AG04450 (cell line): ENCODE results near the gene PPP4R1. TPM values are rescaled to one million over a fixed set of nuclear protein-coding genes. Genes with fewer than 3 reads are reported as not detected.

Source experiments
- CTCF ChIA-PET: fragments of 300-600, 350-600 bp; formaldehyde crosslinking; extraction: SDS; loops from one replicate; lab custom pipeline; 2022; ENCODE audit warnings: antibody characterized with exemption, inconsistent platforms; lab: Charles Lee
- POLR2A ChIA-PET: fragments of 350-600 bp; formaldehyde crosslinking; extraction: SDS; loops from one replicate; lab custom pipeline; 2021; ENCODE audit warnings: antibody characterized with exemption, inconsistent platforms; lab: Yijun Ruan, JAX
- DNase-seq: peaks from one replicate; pipeline ENCODE4 v3.0.0-alpha.2; 2011; ENCODE audit warnings: low read depth, low spot score
- H3K27ac ChIP-seq: one replicate; pipeline ENCODE4 v1.5.1; 2012; ENCODE audit warnings: low read depth, low read length, control low read depth
- H3K27me3 ChIP-seq: one replicate; pipeline ENCODE4 v1.6.0; 2012; ENCODE audit warnings: low read length; ENCODE audit not compliant: control insufficient read depth, insufficient read depth
- H3K4me3 ChIP-seq: 2 replicates; pipeline ENCODE4 v1.5.1; 2011; ENCODE audit warnings: mild to moderate bottlenecking, low read depth, low read length, control low read depth
- H3K9me3 ChIP-seq: 2 replicates; pipeline ENCODE4 v1.5.1; 2012; ENCODE audit warnings: low read length; ENCODE audit not compliant: control insufficient read depth, insufficient read depth
- CTCF ChIP-seq: IDR thresholded peaks from 2 replicates; pipeline ENCODE4 v1.5.1; 2011; ENCODE audit warnings: low read depth, low read length, control low read depth, inconsistent platforms
- polyA plus RNA-seq: library from polyadenylated mRNA; depleted of rRNA; stranded (reverse); fragments of >200 nt; gene quantifications from 2 replicates; pipeline ENCODE4 v1.2.3, GENCODE V29; 2011

PPP4R1 gene
- polyA plus RNA-seq, 1 experiment = 101 TPM

- no peak for TF ChIP-seq CTCF
- CTCF ChIA-PET = no interaction called here
- DNase-seq = no peak
- Histone ChIP-seq H3K27ac (no peak overlapping the region), H3K9me3 (peaks cover 3% of the 10 kb centered on the region; the same call in 1 of the 2 replicates), H3K27me3 (no peaks in the 10 kb centered on the region), H3K4me3 (no peak overlapping the region)
- POLR2A ChIA-PET = no interaction called here
These were observed 43.8 kb upstream of the PPP4R1 start for GRCh38 chr18:9658087-9658641.

- no peak overlapping the region for H3K4me3 ChIP-seq
- peaks cover 3% of the 10 kb centered on the region; the same call in 1 of the 2 replicates for H3K9me3 ChIP-seq
- CTCF ChIA-PET = no interaction called here
- no peak for TF ChIP-seq CTCF
- no peaks in the 10 kb centered on the region for H3K27me3 ChIP-seq
- DNase-seq = no peak
- POLR2A ChIA-PET = no interaction called here
- no peak overlapping the region for H3K27ac ChIP-seq
These were observed 40.9 kb upstream of the PPP4R1 start for GRCh38 chr18:9655232-9655767.

GRCh38 chr18:9653390-9653789 is 39.0 kb upstream of the PPP4R1 start:
- no peak overlapping the region for H3K4me3 ChIP-seq
- ChIA-PET CTCF (no interaction called here), POLR2A (no interaction called here)
- no peak overlapping the region for H3K27ac ChIP-seq
- no peaks in the 10 kb centered on the region for H3K9me3 ChIP-seq
- H3K27me3 ChIP-seq = no peaks in the 10 kb centered on the region
- no peak for TF ChIP-seq CTCF
- DNase-seq = no peak

GRCh38 chr18:9649164-9649540 is 34.8 kb upstream of the PPP4R1 start:
- H3K27me3 ChIP-seq = no peaks in the 10 kb centered on the region
- H3K4me3 ChIP-seq = no peak overlapping the region
- POLR2A ChIA-PET = interaction anchor here (0.6 kb wide), 4 partner anchors 24 to 1253 kb away, joined by 3 to 6 read pairs (median 4); no protein-coding TSS in a partner anchor
- CTCF ChIA-PET = interaction anchor here (0.6 kb wide), 2 partner anchors 37 to 38 kb away, joined by 3 to 4 read pairs; no protein-coding TSS in a partner anchor
- DNase-seq = no peak
- no peaks in the 10 kb centered on the region; the same call in 1 of the 2 replicates for H3K9me3 ChIP-seq
- peak overlapping the region; percentile 68 for H3K27ac ChIP-seq
- no peak for TF ChIP-seq CTCF

- POLR2A ChIA-PET = no interaction called here
- Histone ChIP-seq H3K27ac (peak overlapping the region; percentile 58), H3K4me3 (no peak overlapping the region), H3K9me3 (no peaks in the 10 kb centered on the region; the same call in 1 of the 2 replicates), H3K27me3 (no peaks in the 10 kb centered on the region)
- no peak for TF ChIP-seq CTCF
- CTCF ChIA-PET = interaction anchor here (0.6 kb wide), 1 partner anchor 36 kb away, joined by 3 read pairs; no protein-coding TSS in a partner anchor
- no peak for DNase-seq
These were observed 34.2 kb upstream of the PPP4R1 start for GRCh38 chr18:9648431-9649163.
